ENCODE measurements around the gene LENG8. TPM values are rescaled to one million over a fixed set of nuclear protein-coding genes. Genes with fewer than 3 reads are reported as not detected.

Gene LENG8
- total RNA-seq, 8 experiments from 2014 or later: 38.5 to 156 (median 64.7) TPM

GRCh38 chr19:54454781-54455675, 6.0 kb downstream of the LENG8 start:
- ATAC-seq (replicated peaks in 6 of 8): peak in 1 of 8 experiments; percentile 7
- Histone ChIP-seq H3K4me3 (no peak overlapping the region), H3K4me1 (replicated peaks in 1 of 2) (peaks cover 5 to 13% of the 10 kb centered on the region in 2 donors), H3K27ac (no peak overlapping the region)
- WGBS, 10 experiments: 90 to 100% (median 100%) methylated on average over 2 to 6 of the region's 33 CpGs; no CpG with 5 or more reads in 5 of the 10 experiments
- in situ Hi-C loops (cut with MboI; ENCODE audit: low pct_unique_long_range_greater_than_20kb in 2 of 9, low sequenced_read_pairs in 9 of 9, unreplicated experiment in 9 of 9): no loop called here

- Histone ChIP-seq H3K4me3 (no peak overlapping the region), H3K4me1 (replicated peaks in 1 of 2) (peaks cover under 1 to 4% of the 10 kb centered on the region in 2 donors), H3K27ac (no peak overlapping the region)
- in situ Hi-C loops (cut with MboI; ENCODE audit: low pct_unique_long_range_greater_than_20kb in 2 of 9, low sequenced_read_pairs in 9 of 9, unreplicated experiment in 9 of 9): no loop called here
- peak in 1 of 8 experiments; percentile 3 for ATAC-seq (replicated peaks in 6 of 8)
- 83 to 100% (median 90%) methylated on average over 7 to 9 of the region's 40 CpGs; no CpG with 5 or more reads in 7 of the 10 experiments for WGBS, 10 experiments
Observed at GRCh38 chr19:54455786-54456422, 6.9 kb downstream of the LENG8 start.

GRCh38 chr19:54456423-54457373, 7.7 kb downstream of the LENG8 start:
- H3K4me3 ChIP-seq: no peak overlapping the region
- no peaks in the 10 kb centered on the region for H3K4me1 ChIP-seq (replicated peaks in 1 of 2)
- no peak overlapping the region for H3K27ac ChIP-seq
- ATAC-seq (replicated peaks in 6 of 8): peak in 2 of 8 experiments; percentile 8 to 11
- WGBS, 10 experiments: 94 to 100% (median 97%) methylated on average over 4 to 18 of the region's 51 CpGs; no CpG with 5 or more reads in 4 of the 10 experiments
- in situ Hi-C loops (cut with MboI; ENCODE audit: low pct_unique_long_range_greater_than_20kb in 2 of 9, low sequenced_read_pairs in 9 of 9, unreplicated experiment in 9 of 9): no loop called here

- in situ Hi-C loops (cut with MboI; ENCODE audit: low pct_unique_long_range_greater_than_20kb in 2 of 9, low sequenced_read_pairs in 9 of 9, unreplicated experiment in 9 of 9): no loop called here
- WGBS, 10 experiments: 87 to 100% (median 94%) methylated on average over 2 to 19 of the region's 42 CpGs; no CpG with 5 or more reads in 2 of the 10 experiments
- H3K4me3 ChIP-seq: no peak overlapping the region
- no peak overlapping the region for H3K27ac ChIP-seq
- ATAC-seq (replicated peaks in 6 of 8): no peak
- peaks cover 8 to 10% of the 10 kb centered on the region in 2 donors for H3K4me1 ChIP-seq (replicated peaks in 1 of 2)
Observed at GRCh38 chr19:54457773-54458647, 9.0 kb downstream of the LENG8 start.

- WGBS, 10 experiments: 87 to 100% (median 100%) methylated on average over 1 to 6 of the region's 11 CpGs; no CpG with 5 or more reads in 4 of the 10 experiments
- Histone ChIP-seq H3K27ac (no peak overlapping the region), H3K4me3 (no peak overlapping the region), H3K4me1 (replicated peaks in 1 of 2) (peaks cover 8 to 10% of the 10 kb centered on the region in 2 donors)
- in situ Hi-C loops (cut with MboI; ENCODE audit: low pct_unique_long_range_greater_than_20kb in 2 of 9, low sequenced_read_pairs in 9 of 9, unreplicated experiment in 9 of 9): no loop called here
- no peak for ATAC-seq (replicated peaks in 6 of 8)
Observed at GRCh38 chr19:54458648-54459281, 9.8 kb downstream of the LENG8 start.

- no peak for ATAC-seq (replicated peaks in 6 of 8)
- H3K27ac ChIP-seq: no peak overlapping the region
- in situ Hi-C loops (cut with MboI; ENCODE audit: low pct_unique_long_range_greater_than_20kb in 2 of 9, low sequenced_read_pairs in 9 of 9, unreplicated experiment in 9 of 9): no loop called here
- WGBS, 10 experiments: 45 to 100% (median 95%) methylated on average over 1 to 5 of the region's 16 CpGs; no CpG with 5 or more reads in 3 of the 10 experiments
- no peak overlapping the region for H3K4me3 ChIP-seq
- peaks cover 8 to 10% of the 10 kb centered on the region in 2 donors for H3K4me1 ChIP-seq (replicated peaks in 1 of 2)
Observed at GRCh38 chr19:54459282-54460229, 10.6 kb downstream of the LENG8 start.

GRCh38 chr19:54460230-54461005, 11.4 kb downstream of the LENG8 start:
- in situ Hi-C loops (cut with MboI; ENCODE audit: low pct_unique_long_range_greater_than_20kb in 2 of 9, low sequenced_read_pairs in 9 of 9, unreplicated experiment in 9 of 9): no loop called here
- no peak overlapping the region for H3K4me3 ChIP-seq
- ATAC-seq (replicated peaks in 6 of 8): no peak
- 100% methylated on average over 2 to 3 of the region's 39 CpGs; no CpG with 5 or more reads in 8 of the 10 experiments for WGBS, 10 experiments
- H3K27ac ChIP-seq: no peak overlapping the region
- H3K4me1 ChIP-seq (replicated peaks in 1 of 2): peaks cover 10 to 11% of the 10 kb centered on the region in 2 donors

GRCh38 chr19:54461210-54461609, 12.2 kb downstream of the LENG8 start:
- no peak for ATAC-seq (replicated peaks in 6 of 8)
- Histone ChIP-seq H3K4me1 (replicated peaks in 1 of 2) (peaks cover 10 to 11% of the 10 kb centered on the region in 2 donors), H3K4me3 (no peak overlapping the region), H3K27ac (no peak overlapping the region)
- WGBS, 10 experiments: 100% methylated on average over 5 of the region's 27 CpGs; no CpG with 5 or more reads in 9 of the 10 experiments
- in situ Hi-C loops (cut with MboI; ENCODE audit: low pct_unique_long_range_greater_than_20kb in 2 of 9, low sequenced_read_pairs in 9 of 9, unreplicated experiment in 9 of 9): no loop called here

- Histone ChIP-seq H3K4me3 (no peak overlapping the region), H3K4me1 (replicated peaks in 1 of 2) (peaks cover 10 to 11% of the 10 kb centered on the region in 2 donors), H3K27ac (peak overlapping the region in 1 of 2 donors; percentile 91)
- WGBS, 10 experiments: 59 to 80% (median 69%) methylated on average over 3 of the region's 3 CpGs; no CpG with 5 or more reads in 7 of the 10 experiments
- no peak for ATAC-seq (replicated peaks in 6 of 8)
- in situ Hi-C loops (cut with MboI; ENCODE audit: low pct_unique_long_range_greater_than_20kb in 2 of 9, low sequenced_read_pairs in 9 of 9, unreplicated experiment in 9 of 9): no loop called here
Observed at GRCh38 chr19:54461613-54462012, 12.6 kb downstream of the LENG8 start.

GRCh38 chr19:54462047-54462654, 13.2 kb downstream of the LENG8 start:
- no peak for ATAC-seq (replicated peaks in 6 of 8)
- 40 to 100% (median 89%) methylated on average over 1 to 11 of the region's 15 CpGs; no CpG with 5 or more reads in 7 of the 10 experiments for WGBS, 10 experiments
- in situ Hi-C loops (cut with MboI; ENCODE audit: low pct_unique_long_range_greater_than_20kb in 2 of 9, low sequenced_read_pairs in 9 of 9, unreplicated experiment in 9 of 9): no loop called here
- Histone ChIP-seq H3K4me1 (replicated peaks in 1 of 2) (peaks cover 10 to 11% of the 10 kb centered on the region in 2 donors), H3K4me3 (peak overlapping the region; percentile 39 to 59 (median 49)), H3K27ac (peak overlapping the region; percentile 91)

Measured in motor neuron (in vitro differentiated cells).